Measurements from ENCODE around the gene AGPAT3.

GRCh38 chr21:43900078-43900385 lies 35.0 kb downstream of the AGPAT3 start:
- TF ChIP-seq CTCF (IDR thresholded peaks at IDR 0.05) (no peak), POLR2A (IDR thresholded peaks at IDR 0.05) (no peak)
